ENCODE results near the gene METTL25. TPM values are rescaled to one million over a fixed set of nuclear protein-coding genes. Genes with fewer than 3 reads are reported as not detected.
A peak's percentile ranks its signal among the peaks of the same experiment; 100 is the strongest.

METTL25 gene
- total RNA-seq, 1 experiment from 2014 or later, result 11.6 TPM

DNA sequence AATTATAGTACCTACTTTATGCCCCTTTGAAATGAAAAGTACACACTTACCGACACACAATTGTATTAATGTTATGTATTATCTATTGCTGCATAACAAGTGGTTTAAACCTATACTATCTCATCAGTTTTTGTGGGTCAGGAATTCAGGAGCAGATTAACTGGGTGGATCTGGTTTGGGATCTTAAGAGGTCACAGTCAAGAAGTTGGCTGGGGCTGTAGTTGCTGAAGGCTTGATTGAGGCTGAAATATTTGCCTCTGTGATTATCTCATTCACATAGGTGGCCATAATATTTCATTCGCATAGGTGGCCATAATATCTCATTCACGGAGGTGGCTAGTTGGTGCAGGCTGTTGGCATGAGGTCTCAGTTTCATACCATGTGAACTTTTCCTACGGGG is 5.7 kb downstream of the METTL25 start:
- Histone ChIP-seq H3K79me2 (ENCODE audit: insufficient read depth, low read length) (no peaks in the 10 kb centered on the region), H3K56ac (ENCODE audit: insufficient read length, low read depth, low read length) (no peak overlapping the region)
- no CpG with 5 or more reads among the region's 4 CpGs for WGBS (ENCODE audit: extremely low coverage, insufficient read length, low lambda C conversion rate)

More for the DNA sequence above, 5.7 kb downstream of the METTL25 start:
- Histone ChIP-seq H2AK5ac (ENCODE audit: insufficient read length, low read length) (no peak overlapping the region), H4K8ac (replicated peaks; ENCODE audit: insufficient read length, low read depth, low read length) (no peak overlapping the region), H4K91ac (ENCODE audit: insufficient read length, low read depth, low read length) (no peak overlapping the region), H3K27ac (ENCODE audit: insufficient read length, low read depth, low read length) (no peak overlapping the region), H3K9ac (ENCODE audit: extremely low read depth, insufficient read length, low read length) (no peak overlapping the region), H3K9me3 (ENCODE audit: control insufficient read depth, low read depth, low read length) (no peaks in the 10 kb centered on the region), H3K23ac (ENCODE audit: insufficient read length, low read depth, low read length) (no peak overlapping the region), H3K4me2 (ENCODE audit: insufficient read depth, insufficient read length, low read length) (no peak overlapping the region), H2BK5ac (ENCODE audit: insufficient read length, low read length) (no peak overlapping the region), H4K5ac (ENCODE audit: insufficient read length, low read depth, low read length) (no peak overlapping the region), H2BK20ac (ENCODE audit: low read depth, low read length, poor library complexity, severe bottlenecking) (no peak overlapping the region), H3K79me1 (ENCODE audit: insufficient read depth, low read depth, low read length, poor library complexity, severe bottlenecking) (peaks cover 4% of the 10 kb centered on the region), H3K27me3 (ENCODE audit: insufficient read depth, low read length) (no peaks in the 10 kb centered on the region), H3K18ac (ENCODE audit: insufficient read length, low read depth, low read length) (no peak overlapping the region), H3T11ph (ENCODE audit: low read length) (no peak overlapping the region), H2BK120ac (ENCODE audit: low read depth, low read length, poor library complexity, severe bottlenecking) (no peak overlapping the region), H3K23me2 (ENCODE audit: insufficient read length, low read depth, low read length, poor library complexity, severe bottlenecking) (no peaks in the 10 kb centered on the region), H2AFZ (ENCODE audit: low read length) (no peak overlapping the region), H2BK15ac (ENCODE audit: low read depth, low read length) (no peak overlapping the region), H3K14ac (ENCODE audit: insufficient read depth, low read length) (no peak overlapping the region), H3K4ac (ENCODE audit: low read depth, low read length) (no peak overlapping the region), H2BK12ac (ENCODE audit: insufficient read length, low read depth, low read length) (no peak overlapping the region), H4K20me1 (ENCODE audit: control insufficient read depth, insufficient read depth, insufficient read length) (no peaks in the 10 kb centered on the region), H3K4me1 (ENCODE audit: insufficient read depth, low read length) (no peaks in the 10 kb centered on the region)
- Mint-ChIP-seq H3K27me3 (ENCODE audit: low read depth) (no peaks in the 10 kb centered on the region), H3K36me3 (ENCODE audit: insufficient read depth in 1 of 3, low read depth in 3 of 3) (peaks cover 9 to 16% (median 11%) of the 10 kb centered on the region in 3 experiments), H3K9me3 (peaks cover 0 to 4% of the 10 kb centered on the region in 2 experiments; a peak in 2 of 5 replicates), H3K4me1 (peaks cover 19 to 21% of the 10 kb centered on the region in 2 experiments), H3K4me3 (no peak overlapping the region), H3K27ac (peak overlapping the region in 1 of 3 experiments; percentile 58; a peak in 1 of 7 replicates)
- no peak for DNase-seq
- TF ChIP-seq, protein P1, sequence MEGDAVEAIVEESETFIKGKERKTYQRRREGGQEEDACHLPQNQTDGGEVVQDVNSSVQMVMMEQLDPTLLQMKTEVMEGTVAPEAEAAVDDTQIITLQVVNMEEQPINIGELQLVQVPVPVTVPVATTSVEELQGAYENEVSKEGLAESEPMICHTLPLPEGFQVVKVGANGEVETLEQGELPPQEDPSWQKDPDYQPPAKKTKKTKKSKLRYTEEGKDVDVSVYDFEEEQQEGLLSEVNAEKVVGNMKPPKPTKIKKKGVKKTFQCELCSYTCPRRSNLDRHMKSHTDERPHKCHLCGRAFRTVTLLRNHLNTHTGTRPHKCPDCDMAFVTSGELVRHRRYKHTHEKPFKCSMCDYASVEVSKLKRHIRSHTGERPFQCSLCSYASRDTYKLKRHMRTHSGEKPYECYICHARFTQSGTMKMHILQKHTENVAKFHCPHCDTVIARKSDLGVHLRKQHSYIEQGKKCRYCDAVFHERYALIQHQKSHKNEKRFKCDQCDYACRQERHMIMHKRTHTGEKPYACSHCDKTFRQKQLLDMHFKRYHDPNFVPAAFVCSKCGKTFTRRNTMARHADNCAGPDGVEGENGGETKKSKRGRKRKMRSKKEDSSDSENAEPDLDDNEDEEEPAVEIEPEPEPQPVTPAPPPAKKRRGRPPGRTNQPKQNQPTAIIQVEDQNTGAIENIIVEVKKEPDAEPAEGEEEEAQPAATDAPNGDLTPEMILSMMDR (conservative IDR thresholded peaks at IDR 0.05), result no peak
